Measurements from ENCODE around the gene NCAM2. TPM values are rescaled to one million over a fixed set of nuclear protein-coding genes. Genes with fewer than 3 reads are reported as not detected.

The NCAM2 gene
- total RNA-seq, 1 experiment from 2014 or later: 0.48 TPM

- DNase-seq: no peak
These were observed 3.9 kb downstream of the NCAM2 start for GRCh38 chr21:21002153-21002552.

GRCh38 chr21:21003701-21004100 is 5.5 kb downstream of the NCAM2 start:
- H3K27me3 ChIP-seq (ENCODE audit: control insufficient read depth, insufficient read depth, low read length): peaks cover 8% of the 10 kb centered on the region
- peak; percentile 22 for DNase-seq
- no peaks in the 10 kb centered on the region for H3K36me3 ChIP-seq (replicated peaks; ENCODE audit: control insufficient read depth, insufficient read depth, low read length)
- H3K4me3 ChIP-seq (ENCODE audit: insufficient read depth, low read depth, low read length): no peak overlapping the region

More at GRCh38 chr21:21002153-21002552, 3.9 kb downstream of the NCAM2 start:
- H3K36me3 ChIP-seq (replicated peaks; ENCODE audit: control insufficient read depth, insufficient read depth, low read length): no peaks in the 10 kb centered on the region
- peaks cover 20% of the 10 kb centered on the region for H3K27me3 ChIP-seq (ENCODE audit: control insufficient read depth, insufficient read depth, low read length)
- no peak overlapping the region for H3K4me3 ChIP-seq (ENCODE audit: insufficient read depth, low read depth, low read length)

- no peak for DNase-seq
- Histone ChIP-seq H3K36me3 (replicated peaks; ENCODE audit: control insufficient read depth, insufficient read depth, low read length) (no peaks in the 10 kb centered on the region), H3K27me3 (ENCODE audit: control insufficient read depth, insufficient read depth, low read length) (no peaks in the 10 kb centered on the region), H3K4me3 (ENCODE audit: insufficient read depth, low read depth, low read length) (no peak overlapping the region)
These were observed 9.4 kb downstream of the NCAM2 start for GRCh38 chr21:21007606-21008005.

- no peaks in the 10 kb centered on the region for H3K27me3 ChIP-seq (ENCODE audit: control insufficient read depth, insufficient read depth, low read length)
- H3K36me3 ChIP-seq (replicated peaks; ENCODE audit: control insufficient read depth, insufficient read depth, low read length): no peaks in the 10 kb centered on the region
- H3K4me3 ChIP-seq (ENCODE audit: insufficient read depth, low read depth, low read length): no peak overlapping the region
- DNase-seq: no peak
These were observed 12.0 kb downstream of the NCAM2 start for GRCh38 chr21:21010228-21010627.

- DNase-seq: no peak
- Histone ChIP-seq H3K27me3 (ENCODE audit: control insufficient read depth, insufficient read depth, low read length) (no peaks in the 10 kb centered on the region), H3K36me3 (replicated peaks; ENCODE audit: control insufficient read depth, insufficient read depth, low read length) (no peaks in the 10 kb centered on the region), H3K4me3 (ENCODE audit: insufficient read depth, low read depth, low read length) (no peak overlapping the region)
These were observed 12.5 kb downstream of the NCAM2 start for GRCh38 chr21:21010698-21011097.

- DNase-seq: no peak
- H3K36me3 ChIP-seq (replicated peaks; ENCODE audit: control insufficient read depth, insufficient read depth, low read length): no peaks in the 10 kb centered on the region
- no peaks in the 10 kb centered on the region; the same call in 1 of the 2 replicates for H3K27me3 ChIP-seq (ENCODE audit: control insufficient read depth, insufficient read depth, low read length)
- H3K4me3 ChIP-seq (ENCODE audit: insufficient read depth, low read depth, low read length): no peak overlapping the region
These were observed 20.6 kb downstream of the NCAM2 start for GRCh38 chr21:21018821-21019220.

GRCh38 chr21:21019681-21020080 is 21.5 kb downstream of the NCAM2 start:
- DNase-seq: no peak
- H3K27me3 ChIP-seq (ENCODE audit: control insufficient read depth, insufficient read depth, low read length): no peaks in the 10 kb centered on the region; the same call in 1 of the 2 replicates
- H3K4me3 ChIP-seq (ENCODE audit: insufficient read depth, low read depth, low read length): no peak overlapping the region
- no peaks in the 10 kb centered on the region for H3K36me3 ChIP-seq (replicated peaks; ENCODE audit: control insufficient read depth, insufficient read depth, low read length)

GRCh38 chr21:21025742-21026141 is 27.5 kb downstream of the NCAM2 start:
- no peaks in the 10 kb centered on the region; the same call in 1 of the 2 replicates for H3K27me3 ChIP-seq (ENCODE audit: control insufficient read depth, insufficient read depth, low read length)
- no peak for DNase-seq
- no peaks in the 10 kb centered on the region for H3K36me3 ChIP-seq (replicated peaks; ENCODE audit: control insufficient read depth, insufficient read depth, low read length)
- H3K4me3 ChIP-seq (ENCODE audit: insufficient read depth, low read depth, low read length): no peak overlapping the region

GRCh38 chr21:21028275-21028820 is 30.1 kb downstream of the NCAM2 start:
- H3K27me3 ChIP-seq (ENCODE audit: control insufficient read depth, insufficient read depth, low read length): no peaks in the 10 kb centered on the region
- no peak overlapping the region for H3K4me3 ChIP-seq (ENCODE audit: insufficient read depth, low read depth, low read length)
- no peaks in the 10 kb centered on the region for H3K36me3 ChIP-seq (replicated peaks; ENCODE audit: control insufficient read depth, insufficient read depth, low read length)
- no peak for DNase-seq

- Histone ChIP-seq H3K27me3 (ENCODE audit: control insufficient read depth, insufficient read depth, low read length) (no peaks in the 10 kb centered on the region), H3K4me3 (ENCODE audit: insufficient read depth, low read depth, low read length) (no peak overlapping the region), H3K36me3 (replicated peaks; ENCODE audit: control insufficient read depth, insufficient read depth, low read length) (no peaks in the 10 kb centered on the region)
- no peak for DNase-seq
These were observed 31.0 kb downstream of the NCAM2 start for GRCh38 chr21:21029164-21029563.

GRCh38 chr21:21030311-21030710 is 32.1 kb downstream of the NCAM2 start:
- no peaks in the 10 kb centered on the region for H3K36me3 ChIP-seq (replicated peaks; ENCODE audit: control insufficient read depth, insufficient read depth, low read length)
- H3K27me3 ChIP-seq (ENCODE audit: control insufficient read depth, insufficient read depth, low read length): no peaks in the 10 kb centered on the region
- H3K4me3 ChIP-seq (ENCODE audit: insufficient read depth, low read depth, low read length): no peak overlapping the region
- no peak for DNase-seq

- H3K36me3 ChIP-seq (replicated peaks; ENCODE audit: control insufficient read depth, insufficient read depth, low read length): no peaks in the 10 kb centered on the region
- no peaks in the 10 kb centered on the region for H3K27me3 ChIP-seq (ENCODE audit: control insufficient read depth, insufficient read depth, low read length)
- no peak overlapping the region for H3K4me3 ChIP-seq (ENCODE audit: insufficient read depth, low read depth, low read length)
- no peak for DNase-seq
These were observed 35.8 kb downstream of the NCAM2 start for GRCh38 chr21:21034036-21034435.

GRCh38 chr21:21039624-21040170 is 41.5 kb downstream of the NCAM2 start:
- no peak overlapping the region for H3K4me3 ChIP-seq (ENCODE audit: insufficient read depth, low read depth, low read length)
- H3K36me3 ChIP-seq (replicated peaks; ENCODE audit: control insufficient read depth, insufficient read depth, low read length): no peaks in the 10 kb centered on the region
- no peak for DNase-seq
- H3K27me3 ChIP-seq (ENCODE audit: control insufficient read depth, insufficient read depth, low read length): no peaks in the 10 kb centered on the region

- Histone ChIP-seq H3K27me3 (ENCODE audit: control insufficient read depth, insufficient read depth, low read length) (no peaks in the 10 kb centered on the region), H3K36me3 (replicated peaks; ENCODE audit: control insufficient read depth, insufficient read depth, low read length) (no peaks in the 10 kb centered on the region), H3K4me3 (ENCODE audit: insufficient read depth, low read depth, low read length) (no peak overlapping the region)
- no peak for DNase-seq
These were observed 47.3 kb downstream of the NCAM2 start for GRCh38 chr21:21045518-21045917.

GRCh38 chr21:21046063-21046462 is 47.9 kb downstream of the NCAM2 start:
- no peaks in the 10 kb centered on the region for H3K36me3 ChIP-seq (replicated peaks; ENCODE audit: control insufficient read depth, insufficient read depth, low read length)
- H3K4me3 ChIP-seq (ENCODE audit: insufficient read depth, low read depth, low read length): no peak overlapping the region
- peak; percentile 28 for DNase-seq
- H3K27me3 ChIP-seq (ENCODE audit: control insufficient read depth, insufficient read depth, low read length): no peaks in the 10 kb centered on the region
